Skeletal muscle satellite cell (primary cell): Measurements from ENCODE around the gene LRPPRC. TPM values are rescaled to one million over a fixed set of nuclear protein-coding genes. Genes with fewer than 3 reads are reported as not detected.
"Not testable (repeated sequence)": the region's sequence is repeated elsewhere in the genome, so short reads cannot be mapped to it uniquely, and the experiment has no call there.

Experiments used
- H3K27me3 ChIP-seq: 2 replicates; pipeline ENCODE4 v1.7.0; 2013; ENCODE audit warnings: low read length; ENCODE audit not compliant: control insufficient read depth, insufficient read depth
- H3K36me3 ChIP-seq: 2 replicates; pipeline ENCODE4 v1.7.0; 2013; ENCODE audit warnings: mild to moderate bottlenecking, control low read depth, low read length; ENCODE audit not compliant: insufficient read depth
- H3K4me1 ChIP-seq: 2 replicates; pipeline ENCODE4 v1.7.0; 2013; ENCODE audit warnings: low read length; ENCODE audit not compliant: control insufficient read depth, insufficient read depth
- H3K4me2 ChIP-seq: 2 replicates; pipeline ENCODE4 v1.7.0; 2013; ENCODE audit warnings: mild to moderate bottlenecking, low read length
- H3K4me3 ChIP-seq: 2 replicates; pipeline ENCODE4 v1.7.0; 2013; ENCODE audit warnings: low read length
- H3K9ac ChIP-seq: 2 replicates; pipeline ENCODE4 v1.7.0; 2013; ENCODE audit warnings: mild to moderate bottlenecking, low read depth, low read length, moderate library complexity
- H3K9me3 ChIP-seq: replicated peaks from 2 replicates; pipeline ENCODE4 v1.7.0; 2013; ENCODE audit warnings: mild to moderate bottlenecking, control low read depth, low read length
- total RNA-seq: library from RNA; depleted of rRNA; stranded (reverse); fragments of >200 nt; gene quantifications from 2 replicates; pipeline ENCODE4 v1.2.3, GENCODE V29; 2012; rRNA removed

LRPPRC gene
- total RNA-seq: 70.6 and 87.2 TPM in 2 replicates

DNA sequence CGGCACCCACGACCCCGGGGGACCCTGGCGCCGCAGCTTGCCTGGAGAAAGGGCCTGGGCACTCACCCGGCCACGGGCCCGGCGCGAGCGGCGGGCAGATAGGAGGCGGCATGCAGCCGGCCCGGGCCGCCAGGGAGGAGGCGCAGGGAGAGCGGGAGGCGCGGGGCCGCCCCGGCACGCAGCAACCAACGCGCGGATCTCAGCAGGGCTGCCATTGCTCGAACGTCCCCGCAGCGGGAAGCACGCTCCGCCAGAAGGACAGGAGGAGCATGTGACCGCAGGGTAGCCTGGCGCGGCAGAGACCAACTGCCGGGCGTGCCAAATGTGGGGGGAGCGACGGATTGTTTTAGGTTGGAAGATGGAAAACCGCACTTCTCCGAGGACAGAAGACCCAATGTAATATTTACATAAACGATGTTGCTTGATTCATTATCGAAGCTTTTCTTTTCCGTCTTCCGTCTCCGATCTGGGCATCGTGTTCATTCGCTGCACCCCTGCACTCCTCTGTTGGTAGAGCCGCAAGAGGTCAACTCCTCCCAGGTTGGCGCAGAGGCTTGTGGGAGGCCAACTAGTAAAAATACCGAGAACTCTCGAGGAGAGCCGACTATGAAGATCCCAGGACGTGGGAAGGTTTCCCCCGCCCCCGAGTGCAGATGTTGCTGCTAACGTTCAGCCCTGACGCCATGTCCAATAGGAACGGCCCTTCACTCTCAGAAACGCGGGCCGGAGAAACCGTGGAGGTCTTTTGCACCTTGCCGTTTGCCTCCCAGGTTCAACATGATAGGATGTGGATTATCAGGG is at the start of gene LRPPRC:
TSS of gene LRPPRC (minus strand) at position 257 of the 801 bp plus-strand sequence. CDS start at position 215, 42 bp downstream.
- H3K9me3 ChIP-seq: no peaks in the 10 kb centered on the region
- no peaks in the 10 kb centered on the region for H3K27me3 ChIP-seq
- H3K9ac ChIP-seq: peak within 1 kb of the TSS; percentile 92
- H3K4me2 ChIP-seq: peak within 1 kb of the TSS; percentile 84
- H3K36me3 ChIP-seq: peaks cover 19% of the 10 kb centered on the region
- peak within 1 kb of the TSS; percentile 93 for H3K4me3 ChIP-seq
- H3K4me1 ChIP-seq: peaks cover 11% of the 10 kb centered on the region

DNA sequence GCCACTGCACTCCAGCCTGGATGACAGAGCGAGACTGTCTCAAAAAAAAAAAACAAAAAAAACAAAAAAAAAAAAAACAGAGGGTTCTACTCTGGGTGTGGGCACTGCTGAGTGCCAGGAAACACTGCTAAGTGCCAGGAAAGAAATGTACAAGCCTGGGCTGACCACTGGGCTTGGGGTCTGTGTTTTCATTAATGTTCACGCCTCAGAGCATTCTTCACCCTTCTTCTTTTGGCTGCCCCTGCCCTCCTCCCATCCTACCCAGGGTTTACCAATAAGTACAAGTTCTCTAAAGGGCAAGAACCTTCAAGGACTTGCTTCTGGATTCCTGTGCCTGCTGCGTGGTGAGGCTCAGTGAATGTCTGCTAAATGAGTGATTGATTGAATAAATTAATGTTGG is 49.3 kb upstream of the LRPPRC start:
- H3K9me3 ChIP-seq: no peaks in the 10 kb centered on the region
- H3K4me1 ChIP-seq: no peaks in the 10 kb centered on the region
- H3K4me2 ChIP-seq: no peak overlapping the region
- no peak overlapping the region for H3K4me3 ChIP-seq
- H3K9ac ChIP-seq: no peak overlapping the region
- H3K27me3 ChIP-seq: peaks cover 20% of the 10 kb centered on the region
- H3K36me3 ChIP-seq: no peaks in the 10 kb centered on the region

DNA sequence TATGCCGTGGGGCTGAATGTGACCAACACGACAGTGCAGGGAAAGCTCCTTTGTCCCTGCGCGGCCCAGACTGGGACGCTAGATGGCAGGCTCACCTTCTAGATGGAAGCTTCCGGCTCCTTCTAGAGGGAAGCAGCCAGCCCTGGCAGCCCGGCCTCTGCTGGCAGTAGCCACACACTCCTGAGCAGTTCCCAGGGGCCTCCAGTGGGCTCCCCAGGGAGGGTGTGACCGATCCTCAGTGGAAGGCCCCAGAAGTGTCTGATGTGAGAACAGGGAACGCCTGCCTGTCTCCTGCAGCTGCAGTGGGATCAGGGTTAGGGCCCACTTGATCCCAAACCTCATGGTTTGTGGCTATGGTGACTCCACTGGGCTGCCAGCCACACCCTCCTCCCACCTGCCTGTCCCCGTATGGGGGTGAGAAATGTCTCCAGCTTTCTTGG is 48.5 kb upstream of the LRPPRC start:
- H3K4me1 ChIP-seq: no peaks in the 10 kb centered on the region
- no peak overlapping the region for H3K4me3 ChIP-seq
- peaks cover 23% of the 10 kb centered on the region for H3K27me3 ChIP-seq
- H3K4me2 ChIP-seq: peak overlapping the region; percentile 52
- H3K9ac ChIP-seq: peak overlapping the region; percentile 30
- no peaks in the 10 kb centered on the region for H3K36me3 ChIP-seq
- H3K9me3 ChIP-seq: no peaks in the 10 kb centered on the region

DNA sequence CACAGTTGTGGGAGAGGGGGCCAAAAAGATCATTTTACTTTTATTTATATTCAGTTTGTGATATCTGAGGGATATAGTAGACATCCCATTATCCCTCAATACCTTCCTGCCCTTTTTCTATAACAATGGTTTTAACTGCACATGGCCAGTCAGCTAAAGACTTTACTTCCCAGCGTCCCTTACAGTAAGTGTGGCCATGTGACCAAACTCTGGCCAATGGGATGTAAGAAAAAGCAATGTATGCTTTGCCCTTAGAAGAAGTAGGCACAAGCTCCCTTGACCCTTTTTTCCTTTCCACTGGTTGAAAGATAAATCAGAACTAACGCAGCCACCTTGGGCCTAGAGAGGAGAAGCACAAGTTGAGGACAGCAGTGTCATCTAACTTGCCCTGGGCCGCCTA is 44.6 kb upstream of the LRPPRC start:
- peaks cover 29% of the 10 kb centered on the region for H3K27me3 ChIP-seq
- no peak overlapping the region for H3K9ac ChIP-seq
- no peak overlapping the region for H3K4me3 ChIP-seq
- H3K9me3 ChIP-seq: no peaks in the 10 kb centered on the region
- no peaks in the 10 kb centered on the region for H3K4me1 ChIP-seq
- H3K36me3 ChIP-seq: no peaks in the 10 kb centered on the region
- no peak overlapping the region for H3K4me2 ChIP-seq

DNA sequence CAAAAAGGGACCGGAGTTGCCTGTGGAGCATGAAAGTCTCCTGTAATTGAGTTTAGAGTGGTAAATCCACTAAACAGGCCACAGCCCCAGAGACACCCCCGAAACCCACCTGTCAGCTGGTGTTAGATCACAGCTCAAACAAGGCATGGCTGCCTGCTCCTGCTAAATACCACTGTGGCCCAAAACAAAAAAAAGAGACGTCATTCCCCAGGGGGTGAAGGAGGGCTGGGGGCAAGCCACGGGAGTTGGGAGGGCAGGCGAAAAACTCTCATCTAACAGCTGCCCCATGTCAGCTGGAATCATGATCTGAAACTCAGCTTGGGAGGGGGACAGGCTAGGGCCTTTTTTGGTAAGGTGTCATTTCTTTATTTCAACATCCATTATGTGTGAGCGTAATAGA is 42.5 kb upstream of the LRPPRC start:
- H3K9me3 ChIP-seq: no peaks in the 10 kb centered on the region
- peaks cover 40% of the 10 kb centered on the region for H3K27me3 ChIP-seq
- H3K4me1 ChIP-seq: no peaks in the 10 kb centered on the region
- no peak overlapping the region for H3K4me3 ChIP-seq
- no peaks in the 10 kb centered on the region for H3K36me3 ChIP-seq
- H3K9ac ChIP-seq: no peak overlapping the region
- H3K4me2 ChIP-seq: no peak overlapping the region

DNA sequence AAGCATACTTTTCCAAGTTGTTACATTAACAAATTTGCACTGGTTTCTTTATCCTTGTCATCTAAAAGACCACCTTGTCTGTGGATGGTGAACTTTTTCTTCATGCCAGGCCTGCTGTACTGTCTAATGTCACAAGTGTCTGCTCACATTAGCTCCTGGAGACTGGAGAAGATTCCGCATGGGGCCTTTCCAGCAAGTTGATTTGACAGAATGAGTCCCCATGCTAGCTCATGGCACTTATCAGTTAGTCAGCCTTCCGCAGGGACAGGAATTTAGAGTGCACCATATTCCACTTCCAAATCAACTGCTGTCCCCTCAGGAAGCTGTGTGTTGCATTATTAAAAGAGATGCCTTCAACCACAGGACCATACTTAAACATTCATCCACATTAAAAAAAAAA is 41.4 kb upstream of the LRPPRC start:
- Histone ChIP-seq H3K9me3 (no peaks in the 10 kb centered on the region), H3K27me3 (peaks cover 50% of the 10 kb centered on the region), H3K4me1 (no peaks in the 10 kb centered on the region), H3K4me3 (no peak overlapping the region), H3K9ac (no peak overlapping the region), H3K36me3 (no peaks in the 10 kb centered on the region), H3K4me2 (no peak overlapping the region)

DNA sequence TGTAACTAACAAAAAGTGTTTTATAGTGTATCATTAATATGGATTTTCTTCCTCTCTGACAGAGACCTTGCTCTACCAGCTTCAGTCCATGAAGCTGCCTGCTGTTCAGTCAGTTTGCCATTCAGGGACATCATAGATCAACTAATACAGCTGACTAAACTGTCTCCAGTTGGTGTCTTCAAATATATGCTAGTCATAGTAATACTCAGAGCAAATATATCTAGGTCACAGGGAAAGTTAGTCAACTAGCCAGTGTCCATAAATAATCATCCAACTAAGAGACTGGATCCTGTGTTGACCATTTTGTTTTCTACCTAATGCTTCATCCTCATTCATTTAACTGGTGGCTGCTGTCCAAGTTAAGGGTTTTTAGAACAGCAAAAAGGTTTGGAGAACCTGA is 38.2 kb upstream of the LRPPRC start:
- H3K4me2 ChIP-seq: no peak overlapping the region
- no peak overlapping the region for H3K4me3 ChIP-seq
- H3K9ac ChIP-seq: no peak overlapping the region
- H3K9me3 ChIP-seq: no peaks in the 10 kb centered on the region
- H3K4me1 ChIP-seq: no peaks in the 10 kb centered on the region
- peaks cover 57% of the 10 kb centered on the region for H3K27me3 ChIP-seq
- H3K36me3 ChIP-seq: no peaks in the 10 kb centered on the region

DNA sequence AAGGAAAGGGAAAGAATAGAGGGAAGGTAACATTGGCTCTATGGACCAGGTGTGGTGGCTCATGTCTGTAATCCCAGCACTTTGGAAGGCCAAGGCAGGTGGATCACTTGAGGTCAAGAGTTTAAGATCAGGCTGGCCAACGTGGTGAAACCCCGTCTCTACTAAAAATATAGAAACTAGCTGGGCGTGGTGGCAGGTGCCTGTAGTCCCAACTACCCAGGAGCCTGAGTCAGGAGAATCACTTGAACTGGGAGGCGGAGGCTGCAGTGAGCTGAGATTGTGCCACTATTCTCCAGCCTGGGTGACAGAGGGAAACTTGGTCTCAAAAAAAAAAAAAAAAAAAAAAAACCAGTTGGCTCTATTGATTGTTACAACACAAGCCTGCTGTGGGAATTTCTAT is 31.3 kb upstream of the LRPPRC start:
- H3K36me3 ChIP-seq, H3K4me3 ChIP-seq, H3K4me2 ChIP-seq, H3K4me1 ChIP-seq, H3K9ac ChIP-seq, H3K9me3 ChIP-seq: not testable (repeated sequence)
- H3K27me3 ChIP-seq: peaks cover 25% of the 10 kb centered on the region

DNA sequence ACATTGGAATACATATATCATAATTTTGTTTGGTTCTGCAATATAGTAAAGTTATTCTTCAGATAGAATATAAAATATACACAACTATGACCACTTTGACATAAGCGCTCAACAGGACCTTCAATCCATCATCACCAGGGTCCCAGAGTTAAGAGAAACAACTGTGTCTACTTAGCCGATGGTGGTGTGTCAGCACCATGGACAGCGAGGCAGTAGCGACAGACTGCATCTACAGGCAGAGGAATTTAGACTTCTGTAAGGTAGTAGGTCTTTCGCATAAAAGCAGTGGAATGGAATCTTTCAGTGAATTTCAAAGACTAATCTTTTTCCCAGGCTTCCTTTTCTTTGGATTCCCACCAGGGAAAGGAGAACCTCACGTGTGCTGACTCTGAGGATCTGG is 20.5 kb upstream of the LRPPRC start:
- Histone ChIP-seq H3K9ac (no peak overlapping the region), H3K4me2 (no peak overlapping the region), H3K36me3 (no peaks in the 10 kb centered on the region), H3K4me1 (no peaks in the 10 kb centered on the region), H3K4me3 (no peak overlapping the region), H3K27me3 (peaks cover 11% of the 10 kb centered on the region), H3K9me3 (no peaks in the 10 kb centered on the region)

DNA sequence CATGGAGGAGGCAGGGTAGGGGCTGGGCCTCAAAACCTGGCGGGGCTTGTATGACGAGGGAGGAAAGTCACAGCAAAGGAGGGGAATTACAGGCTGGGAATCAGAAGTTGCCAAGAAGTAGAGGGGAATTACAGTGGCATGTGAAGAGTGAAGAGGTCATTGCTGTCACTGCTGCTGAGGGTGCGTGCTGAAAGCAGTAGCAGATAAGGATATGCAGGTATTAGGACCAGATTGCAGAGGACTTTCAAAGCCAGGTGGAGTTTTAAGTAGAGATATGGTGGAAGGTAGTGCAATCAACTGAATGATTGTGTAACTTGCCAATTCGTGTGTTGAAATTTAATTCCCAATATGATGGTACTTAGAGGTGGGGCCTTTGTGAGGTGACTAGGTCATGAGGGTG is 19.4 kb upstream of the LRPPRC start:
- Histone ChIP-seq H3K4me1 (no peaks in the 10 kb centered on the region), H3K4me3 (no peak overlapping the region), H3K9ac (no peak overlapping the region), H3K9me3 (no peaks in the 10 kb centered on the region), H3K36me3 (no peaks in the 10 kb centered on the region), H3K27me3 (peaks cover 20% of the 10 kb centered on the region), H3K4me2 (no peak overlapping the region)

DNA sequence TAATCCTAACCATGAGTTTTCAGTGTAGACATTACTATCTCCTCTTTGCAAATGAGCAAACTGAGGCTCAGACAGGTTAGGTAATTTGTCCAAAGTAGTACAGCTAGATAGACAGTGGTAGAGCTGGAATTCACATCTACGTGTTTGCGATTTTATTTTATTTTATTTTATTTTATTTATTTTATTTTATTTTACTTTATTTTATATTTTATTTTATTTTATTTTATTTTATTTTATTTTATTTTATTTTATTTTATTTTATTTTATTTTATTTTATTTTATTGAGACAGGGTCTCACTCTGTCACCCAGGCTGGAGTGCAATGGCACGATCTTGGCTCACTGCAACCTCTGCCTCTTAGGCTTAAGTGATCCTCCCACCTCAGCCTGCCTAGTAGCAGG is 17.4 kb upstream of the LRPPRC start:
- peaks cover 34% of the 10 kb centered on the region for H3K27me3 ChIP-seq
- not testable (repeated sequence) for H3K9ac ChIP-seq, H3K4me1 ChIP-seq, H3K36me3 ChIP-seq, H3K4me3 ChIP-seq, H3K4me2 ChIP-seq, H3K9me3 ChIP-seq

DNA sequence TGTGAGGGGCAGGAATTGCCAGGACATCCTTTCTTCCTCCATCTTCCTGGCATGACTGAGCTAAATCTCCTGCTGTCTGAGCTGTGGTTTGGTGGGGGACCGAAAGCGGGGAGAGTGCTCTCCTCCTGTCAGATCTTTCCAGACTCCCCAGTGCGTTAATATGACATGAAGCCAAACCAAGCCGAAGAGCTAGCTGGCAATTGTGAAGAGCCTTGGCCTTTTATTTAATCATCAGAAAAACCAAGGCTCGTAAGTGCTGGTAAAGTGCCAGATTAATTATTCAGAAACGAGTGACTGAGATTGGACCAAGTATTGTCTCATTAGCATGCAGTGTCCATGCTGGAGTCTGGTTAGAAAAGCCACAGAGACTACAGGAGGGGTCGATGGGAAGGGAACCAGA is 14.5 kb upstream of the LRPPRC start:
- Histone ChIP-seq H3K4me3 (no peak overlapping the region), H3K36me3 (no peaks in the 10 kb centered on the region), H3K9ac (no peak overlapping the region), H3K4me1 (no peaks in the 10 kb centered on the region), H3K9me3 (no peaks in the 10 kb centered on the region), H3K27me3 (peaks cover 39% of the 10 kb centered on the region), H3K4me2 (no peak overlapping the region)
